ENCODE results near the gene SH3PXD2A.

The SH3PXD2A gene

GRCh38 chr10:103659674-103660363, 195.6 kb downstream of the SH3PXD2A start:
- H3K4me1 ChIP-seq (ENCODE audit: control insufficient read depth, insufficient read depth, low read length), result peaks cover 16% of the 10 kb centered on the region
- H3K4me3 ChIP-seq (ENCODE audit: low read length), result no peak overlapping the region
- no peaks in the 10 kb centered on the region for H3K27me3 ChIP-seq (ENCODE audit: control insufficient read depth, insufficient read depth, low read length)
- no peaks in the 10 kb centered on the region; the same call in 1 of the 2 replicates for H3K36me3 ChIP-seq (ENCODE audit: control insufficient read depth, insufficient read depth, low read length)
- no peaks in the 10 kb centered on the region for H3K9me3 ChIP-seq (ENCODE audit: control insufficient read depth, insufficient read depth, low read length)
- no peak for DNase-seq (ENCODE audit: low read depth, low spot score)
- H3K27ac ChIP-seq (ENCODE audit: low read length), result no peak overlapping the region
- no CpG with 5 or more reads among the region's 11 CpGs for WGBS (ENCODE audit: insufficient coverage, insufficient read length)

- WGBS (ENCODE audit: insufficient coverage, insufficient read length), result no CpG with 5 or more reads among the region's 4 CpGs
- no peaks in the 10 kb centered on the region for H3K9me3 ChIP-seq (ENCODE audit: control insufficient read depth, insufficient read depth, low read length)
- H3K27me3 ChIP-seq (ENCODE audit: control insufficient read depth, insufficient read depth, low read length), result no peaks in the 10 kb centered on the region
- H3K36me3 ChIP-seq (ENCODE audit: control insufficient read depth, insufficient read depth, low read length), result no peaks in the 10 kb centered on the region; the same call in 1 of the 2 replicates
- DNase-seq (ENCODE audit: low read depth, low spot score), result no peak
- peaks cover 16% of the 10 kb centered on the region for H3K4me1 ChIP-seq (ENCODE audit: control insufficient read depth, insufficient read depth, low read length)
- no peak overlapping the region for H3K4me3 ChIP-seq (ENCODE audit: low read length)
- H3K27ac ChIP-seq (ENCODE audit: low read length), result no peak overlapping the region
Observed at GRCh38 chr10:103658049-103658577, 197.3 kb downstream of the SH3PXD2A start.

- H3K4me3 ChIP-seq (ENCODE audit: low read length), result no peak overlapping the region
- no peaks in the 10 kb centered on the region; the same call in 1 of the 2 replicates for H3K36me3 ChIP-seq (ENCODE audit: control insufficient read depth, insufficient read depth, low read length)
- no peak for DNase-seq (ENCODE audit: low read depth, low spot score)
- no peaks in the 10 kb centered on the region for H3K9me3 ChIP-seq (ENCODE audit: control insufficient read depth, insufficient read depth, low read length)
- H3K27ac ChIP-seq (ENCODE audit: low read length), result no peak overlapping the region
- H3K27me3 ChIP-seq (ENCODE audit: control insufficient read depth, insufficient read depth, low read length), result no peaks in the 10 kb centered on the region
- H3K4me1 ChIP-seq (ENCODE audit: control insufficient read depth, insufficient read depth, low read length), result peaks cover 16% of the 10 kb centered on the region
- no CpG with 5 or more reads among the region's 4 CpGs for WGBS (ENCODE audit: insufficient coverage, insufficient read length)
Observed at GRCh38 chr10:103657061-103657591, 198.2 kb downstream of the SH3PXD2A start.

- no CpG with 5 or more reads among the region's 4 CpGs for WGBS (ENCODE audit: insufficient coverage, insufficient read length)
- no peaks in the 10 kb centered on the region for H3K27me3 ChIP-seq (ENCODE audit: control insufficient read depth, insufficient read depth, low read length)
- no peaks in the 10 kb centered on the region for H3K36me3 ChIP-seq (ENCODE audit: control insufficient read depth, insufficient read depth, low read length)
- peaks cover 4% of the 10 kb centered on the region for H3K4me1 ChIP-seq (ENCODE audit: control insufficient read depth, insufficient read depth, low read length)
- no peak overlapping the region for H3K4me3 ChIP-seq (ENCODE audit: low read length)
- no peak overlapping the region for H3K27ac ChIP-seq (ENCODE audit: low read length)
- DNase-seq (ENCODE audit: low read depth, low spot score), result no peak
- no peaks in the 10 kb centered on the region for H3K9me3 ChIP-seq (ENCODE audit: control insufficient read depth, insufficient read depth, low read length)
Observed at GRCh38 chr10:103654925-103655324, 200.5 kb downstream of the SH3PXD2A start.

GRCh38 chr10:103653581-103654037, 201.8 kb downstream of the SH3PXD2A start:
- Histone ChIP-seq H3K36me3 (ENCODE audit: control insufficient read depth, insufficient read depth, low read length) (no peaks in the 10 kb centered on the region), H3K4me1 (ENCODE audit: control insufficient read depth, insufficient read depth, low read length) (peaks cover 6% of the 10 kb centered on the region; the same call in 1 of the 2 replicates), H3K4me3 (ENCODE audit: low read length) (no peak overlapping the region), H3K27ac (ENCODE audit: low read length) (no peak overlapping the region), H3K9me3 (ENCODE audit: control insufficient read depth, insufficient read depth, low read length) (no peaks in the 10 kb centered on the region), H3K27me3 (ENCODE audit: control insufficient read depth, insufficient read depth, low read length) (no peaks in the 10 kb centered on the region)
- no peak for DNase-seq (ENCODE audit: low read depth, low spot score)
- WGBS (ENCODE audit: insufficient coverage, insufficient read length), result no CpG with 5 or more reads among the region's 8 CpGs

GRCh38 chr10:103652599-103653281, 202.6 kb downstream of the SH3PXD2A start:
- Histone ChIP-seq H3K9me3 (ENCODE audit: control insufficient read depth, insufficient read depth, low read length) (no peaks in the 10 kb centered on the region), H3K36me3 (ENCODE audit: control insufficient read depth, insufficient read depth, low read length) (no peaks in the 10 kb centered on the region), H3K4me3 (ENCODE audit: low read length) (no peak overlapping the region), H3K27me3 (ENCODE audit: control insufficient read depth, insufficient read depth, low read length) (no peaks in the 10 kb centered on the region), H3K4me1 (ENCODE audit: control insufficient read depth, insufficient read depth, low read length) (peaks cover 9% of the 10 kb centered on the region), H3K27ac (ENCODE audit: low read length) (no peak overlapping the region)
- no CpG with 5 or more reads among the region's 15 CpGs for WGBS (ENCODE audit: insufficient coverage, insufficient read length)
- DNase-seq (ENCODE audit: low read depth, low spot score), result no peak

- WGBS (ENCODE audit: insufficient coverage, insufficient read length), result no CpG with 5 or more reads among the region's 10 CpGs
- Histone ChIP-seq H3K27ac (ENCODE audit: low read length) (no peak overlapping the region), H3K9me3 (ENCODE audit: control insufficient read depth, insufficient read depth, low read length) (no peaks in the 10 kb centered on the region), H3K4me3 (ENCODE audit: low read length) (no peak overlapping the region), H3K4me1 (ENCODE audit: control insufficient read depth, insufficient read depth, low read length) (peaks cover 9% of the 10 kb centered on the region), H3K27me3 (ENCODE audit: control insufficient read depth, insufficient read depth, low read length) (no peaks in the 10 kb centered on the region), H3K36me3 (ENCODE audit: control insufficient read depth, insufficient read depth, low read length) (no peaks in the 10 kb centered on the region)
- DNase-seq (ENCODE audit: low read depth, low spot score), result no peak
Observed at GRCh38 chr10:103651783-103652476, 203.4 kb downstream of the SH3PXD2A start.

GRCh38 chr10:103651333-103651732, 204.0 kb downstream of the SH3PXD2A start:
- Histone ChIP-seq H3K9me3 (ENCODE audit: control insufficient read depth, insufficient read depth, low read length) (no peaks in the 10 kb centered on the region), H3K27me3 (ENCODE audit: control insufficient read depth, insufficient read depth, low read length) (no peaks in the 10 kb centered on the region), H3K4me3 (ENCODE audit: low read length) (no peak overlapping the region), H3K4me1 (ENCODE audit: control insufficient read depth, insufficient read depth, low read length) (peaks cover 9% of the 10 kb centered on the region), H3K27ac (ENCODE audit: low read length) (no peak overlapping the region), H3K36me3 (ENCODE audit: control insufficient read depth, insufficient read depth, low read length) (no peaks in the 10 kb centered on the region)
- no peak for DNase-seq (ENCODE audit: low read depth, low spot score)
- WGBS (ENCODE audit: insufficient coverage, insufficient read length), result no CpG with 5 or more reads among the region's 1 CpG

GRCh38 chr10:103649654-103650423, 205.5 kb downstream of the SH3PXD2A start:
- WGBS (ENCODE audit: insufficient coverage, insufficient read length), result no CpG with 5 or more reads among the region's 11 CpGs
- H3K36me3 ChIP-seq (ENCODE audit: control insufficient read depth, insufficient read depth, low read length), result no peaks in the 10 kb centered on the region
- H3K27ac ChIP-seq (ENCODE audit: low read length), result no peak overlapping the region
- no peak overlapping the region for H3K4me3 ChIP-seq (ENCODE audit: low read length)
- no peaks in the 10 kb centered on the region for H3K27me3 ChIP-seq (ENCODE audit: control insufficient read depth, insufficient read depth, low read length)
- no peak for DNase-seq (ENCODE audit: low read depth, low spot score)
- H3K9me3 ChIP-seq (ENCODE audit: control insufficient read depth, insufficient read depth, low read length), result no peaks in the 10 kb centered on the region
- H3K4me1 ChIP-seq (ENCODE audit: control insufficient read depth, insufficient read depth, low read length), result peaks cover 9% of the 10 kb centered on the region

Measured in iPS DF 6.9 (cell line).